H1 (cell line): ENCODE results near the gene SOCS6. TPM values are rescaled to one million over a fixed set of nuclear protein-coding genes. Genes with fewer than 3 reads are reported as not detected.

ENCODE experiments used
- E2F6 ChIP-seq: IDR thresholded peaks from 2 replicates; pipeline ENCODE4 v1.6.1; 2012; ENCODE audit warnings: inconsistent platforms
- GTF2F1 ChIP-seq: IDR thresholded peaks from 2 replicates; pipeline ENCODE4 v1.6.1; 2012; ENCODE audit warnings: low read depth, low read length, improper control_type of control experiment, borderline replicate concordance
- polyA plus RNA-seq, 7 experiments: library from polyadenylated mRNA; depleted of rRNA in 3 of 7; stranded (reverse) in 5 of 7; unstranded in 2 of 7; fragments of >200 nt in 5 of 7; fragments of 200-250 nt in 2 of 7; gene quantifications; 1 replicate in 5 of 7; 2 replicates in 1 of 7; 4 replicates in 1 of 7; pipeline versions ENCODE4 v1.2.1 to v1.2.3, GENCODE V29; 2011 to 2013; ENCODE audit warnings: missing spikeins in 2 of 7, mixed read lengths in 2 of 7
- total RNA-seq: library from RNA; stranded (reverse); fragmentation: NEBNext Ultra II Directional; extraction: Animal tissue kit (Norgen Biotek cat#: 25700); gene quantifications from 2 replicates; pipeline ENCODE4 v1.2.1, GENCODE V29; 2021

The SOCS6 gene
- total and polyA plus RNA-seq, 2 of the 8 experiments (the other 6 are each of a cell fraction or from before 2014, with no cell fraction given): 9.1 to 22.9 TPM

- no peak for TF ChIP-seq E2F6
- TF ChIP-seq GTF2F1: no peak
Observed at GRCh38 chr18:70310560-70311320, 21.9 kb downstream of the SOCS6 start (continued).
